Lower leg skin (tissue), 3 donors: Measurements from ENCODE around the gene GABRG3.

ENCODE experiments used
- CTCF ChIP-seq, 3 donors: fragments of 450-650 bp; IDR thresholded peaks; one replicate each; pipeline ENCODE4 v1.5.1; 2016; ENCODE audit warnings: antibody characterized with exemption in 3 of 3, mild to moderate bottlenecking in 3 of 3, moderate library complexity in 2 of 3
- POLR2A ChIP-seq, 2 donors: fragments of 450-650 bp; IDR thresholded peaks; one replicate each; pipeline ENCODE4 v1.6.1; 2016 to 2017; ENCODE audit warnings: antibody characterized with exemption in 2 of 2, mild to moderate bottlenecking in 1 of 2, moderate library complexity in 1 of 2

GRCh38 chr15:27292641-27293040, 321.7 kb downstream of the GABRG3 start:
- no peak for TF ChIP-seq POLR2A (IDR thresholded peaks at IDR 0.05)
- TF ChIP-seq CTCF (IDR thresholded peaks at IDR 0.05), result no peak
